ENCODE results near the gene MAPK10. TPM values are rescaled to one million over a fixed set of nuclear protein-coding genes. Genes with fewer than 3 reads are reported as not detected.

MAPK10 gene
- total and polyA plus RNA-seq, 2 donors (not counting 3 experiments of a cell fraction or from before 2014, with no cell fraction given): 0.17 TPM; not detected in 1

- Histone ChIP-seq H3K79me2 (ENCODE audit: control insufficient read depth, insufficient read depth, low read length) (peaks cover 89% of the 10 kb centered on the region), H3K9me1 (replicated peaks; ENCODE audit: control insufficient read depth, extremely low read depth, insufficient read depth, low read length) (no peaks in the 10 kb centered on the region), H3K4me1 (ENCODE audit: control insufficient read depth, extremely low read depth, insufficient read depth, low read length) (peaks cover 22% of the 10 kb centered on the region), H4K20me1 (replicated peaks; ENCODE audit: control insufficient read depth, extremely low read depth, insufficient read depth, low read length) (peaks cover 1% of the 10 kb centered on the region), H2AFZ (ENCODE audit: low read depth, low read length) (no peak overlapping the region), H3K36me3 (ENCODE audit: control insufficient read depth in 2 of 2, extremely low read depth in 1 of 2, insufficient read depth in 2 of 2, low read length in 2 of 2) (peaks cover under 1 to 2% of the 10 kb centered on the region in 2 experiments), H3K4me2 (ENCODE audit: insufficient read depth, low read length) (no peak overlapping the region), H3K4me3 (replicated peaks in 1 of 3; ENCODE audit: insufficient read depth in 1 of 3, low read depth in 1 of 3, low read length in 3 of 3) (no peak overlapping the region), H3K27ac (ENCODE audit: insufficient read depth, low read depth, low read length) (no peak overlapping the region), H3K27me3 (ENCODE audit: control insufficient read depth in 2 of 2, insufficient read depth in 2 of 2, low read length in 2 of 2) (no peaks in the 10 kb centered on the region), H3K9ac (replicated peaks; ENCODE audit: extremely low read depth, insufficient read depth, low read length) (no peak overlapping the region), H3K9me3 (replicated peaks; ENCODE audit: control insufficient read depth, insufficient read depth, low read length) (no peaks in the 10 kb centered on the region)
- dilution Hi-C loops (cut with MboI; ENCODE audit: extremely low pct_ligation_motif_present, low sequenced_read_pairs): no loop called here
- no peak for TF ChIP-seq MYC (IDR thresholded peaks at IDR 0.05; ENCODE audit: low read depth, low read length)
- no peak for TF ChIP-seq EZH2 (IDR thresholded peaks at IDR 0.05; ENCODE audit: borderline replicate concordance, low read depth, low read length, severe bottlenecking)
- no peak for TF ChIP-seq POLR2AphosphoS5 (IDR thresholded peaks at IDR 0.05; ENCODE audit: insufficient read depth, low read depth, low read length)
- no peak for TF ChIP-seq MAX (IDR thresholded peaks at IDR 0.05; ENCODE audit: insufficient read depth, insufficient read length)
- TF ChIP-seq POLR2A (IDR thresholded peaks at IDR 0.05; ENCODE audit: low read depth, low read length): no peak
- no peak for TF ChIP-seq GATA2 (IDR thresholded peaks at IDR 0.05; ENCODE audit: insufficient read depth, insufficient read length, low read depth, low read length)
- TF ChIP-seq FOS (IDR thresholded peaks at IDR 0.05; ENCODE audit: borderline replicate concordance, insufficient read depth, low read length): no peak
- no peak for TF ChIP-seq JUN (IDR thresholded peaks at IDR 0.05; ENCODE audit: borderline replicate concordance, insufficient read depth, insufficient read length, low read depth)
- TF ChIP-seq CTCF (IDR thresholded peaks at IDR 0.05; ENCODE audit: extremely low read depth in 1 of 2, insufficient read depth in 1 of 2, low read depth in 1 of 2, low read length in 2 of 2): no peak
- intact Hi-C loops (cut with micrococcal nuclease): no loop called here
- ChIA-PET POLR2A (no interaction called here), CTCF (interaction anchor here (0.9 to 1.6 kb wide), 3 partner anchors 13 to 194 kb away, joined by 3 to 7 read pairs (median 4); no protein-coding TSS in a partner anchor)
- no peak for FAIRE-seq
- BruUV-seq (replicated peaks): no TSS peak
- DNase-seq (ENCODE audit: low read depth, low spot score): no peak
Observed at GRCh38 chr4:85956293-85956945, 403.4 kb downstream of the MAPK10 start.

Data from endothelial cell of umbilical vein (primary cell).